Endothelial cell (in vitro differentiated cells): ENCODE measurements around the gene DNAH6. TPM values are rescaled to one million over a fixed set of nuclear protein-coding genes. Genes with fewer than 3 reads are reported as not detected.

Experiments
- DNase-seq: peaks from one replicate; pipeline ENCODE4 v3.0.0; 2021; ENCODE audit warnings: low spot score
- H3K27ac Mint-ChIP-seq: one replicate; pipeline ENCODE4 v1.8.0; 2021; ENCODE audit warnings: mixed read lengths, inconsistent platforms; ENCODE audit not compliant: unreplicated experiment
- H3K27me3 Mint-ChIP-seq: one replicate; pipeline ENCODE4 v1.8.0; 2021; ENCODE audit warnings: mild to moderate bottlenecking, moderate library complexity, mixed read lengths, inconsistent platforms; ENCODE audit not compliant: unreplicated experiment
- H3K36me3 Mint-ChIP-seq: one replicate; pipeline ENCODE4 v1.8.0; 2021; ENCODE audit warnings: mild to moderate bottlenecking, low read depth, mixed read lengths, inconsistent platforms; ENCODE audit not compliant: unreplicated experiment
- H3K4me1 Mint-ChIP-seq: one replicate; pipeline ENCODE4 v1.8.0; 2021; ENCODE audit warnings: mild to moderate bottlenecking, mixed read lengths, inconsistent platforms; ENCODE audit not compliant: unreplicated experiment
- H3K4me3 Mint-ChIP-seq: one replicate; pipeline ENCODE4 v1.8.0; 2021; ENCODE audit warnings: mild to moderate bottlenecking, mixed read lengths, inconsistent platforms; ENCODE audit not compliant: unreplicated experiment
- H3K9me3 Mint-ChIP-seq: one replicate; pipeline ENCODE4 v1.8.0; 2021; ENCODE audit warnings: mixed read lengths, inconsistent platforms; ENCODE audit not compliant: unreplicated experiment
- total RNA-seq: library from RNA; stranded (reverse); fragmentation: NEBNext Ultra II Directional; extraction: Animal tissue kit (Norgen Biotek cat#: 25700); gene quantifications from one replicate; pipeline ENCODE4 v1.2.1, GENCODE V29; 2021; ENCODE audit not compliant: unreplicated experiment
- TF ChIP-seq, protein P1 (sequence below): fragments of 200-600 bp; sonication (generic); IDR thresholded peaks from one replicate; pipeline ENCODE4 v1.5.0; 2021; ENCODE audit warnings: antibody characterized with exemption; ENCODE audit not compliant: unreplicated experiment

Gene DNAH6
- total RNA-seq, 1 donor from 2014 or later: 7.8 TPM

GRCh38 chr2:84811839-84812431 lies 295.6 kb downstream of the DNAH6 start:
- H3K27me3 Mint-ChIP-seq: no peaks in the 10 kb centered on the region
- TF ChIP-seq, protein P1, sequence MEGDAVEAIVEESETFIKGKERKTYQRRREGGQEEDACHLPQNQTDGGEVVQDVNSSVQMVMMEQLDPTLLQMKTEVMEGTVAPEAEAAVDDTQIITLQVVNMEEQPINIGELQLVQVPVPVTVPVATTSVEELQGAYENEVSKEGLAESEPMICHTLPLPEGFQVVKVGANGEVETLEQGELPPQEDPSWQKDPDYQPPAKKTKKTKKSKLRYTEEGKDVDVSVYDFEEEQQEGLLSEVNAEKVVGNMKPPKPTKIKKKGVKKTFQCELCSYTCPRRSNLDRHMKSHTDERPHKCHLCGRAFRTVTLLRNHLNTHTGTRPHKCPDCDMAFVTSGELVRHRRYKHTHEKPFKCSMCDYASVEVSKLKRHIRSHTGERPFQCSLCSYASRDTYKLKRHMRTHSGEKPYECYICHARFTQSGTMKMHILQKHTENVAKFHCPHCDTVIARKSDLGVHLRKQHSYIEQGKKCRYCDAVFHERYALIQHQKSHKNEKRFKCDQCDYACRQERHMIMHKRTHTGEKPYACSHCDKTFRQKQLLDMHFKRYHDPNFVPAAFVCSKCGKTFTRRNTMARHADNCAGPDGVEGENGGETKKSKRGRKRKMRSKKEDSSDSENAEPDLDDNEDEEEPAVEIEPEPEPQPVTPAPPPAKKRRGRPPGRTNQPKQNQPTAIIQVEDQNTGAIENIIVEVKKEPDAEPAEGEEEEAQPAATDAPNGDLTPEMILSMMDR: no peak
- no peaks in the 10 kb centered on the region for H3K36me3 Mint-ChIP-seq
- H3K27ac Mint-ChIP-seq: no peak overlapping the region
- no peak for DNase-seq
- H3K9me3 Mint-ChIP-seq: no peaks in the 10 kb centered on the region
- no peak overlapping the region for H3K4me3 Mint-ChIP-seq
- no peaks in the 10 kb centered on the region for H3K4me1 Mint-ChIP-seq

- no peak for DNase-seq
- Mint-ChIP-seq H3K36me3 (no peaks in the 10 kb centered on the region), H3K4me1 (no peaks in the 10 kb centered on the region), H3K9me3 (no peaks in the 10 kb centered on the region), H3K27ac (no peak overlapping the region), H3K27me3 (no peaks in the 10 kb centered on the region), H3K4me3 (no peak overlapping the region)
- TF ChIP-seq, protein P1: no peak
Measured at GRCh38 chr2:84815146-84815545, 298.8 kb downstream of the DNAH6 start.

GRCh38 chr2:84816426-84817026 lies 300.2 kb downstream of the DNAH6 start:
- TF ChIP-seq, protein P1: no peak
- no peaks in the 10 kb centered on the region for H3K9me3 Mint-ChIP-seq
- no peak overlapping the region for H3K4me3 Mint-ChIP-seq
- H3K27me3 Mint-ChIP-seq: no peaks in the 10 kb centered on the region
- no peak for DNase-seq
- no peaks in the 10 kb centered on the region for H3K36me3 Mint-ChIP-seq
- no peaks in the 10 kb centered on the region for H3K4me1 Mint-ChIP-seq
- H3K27ac Mint-ChIP-seq: no peak overlapping the region

DNA sequence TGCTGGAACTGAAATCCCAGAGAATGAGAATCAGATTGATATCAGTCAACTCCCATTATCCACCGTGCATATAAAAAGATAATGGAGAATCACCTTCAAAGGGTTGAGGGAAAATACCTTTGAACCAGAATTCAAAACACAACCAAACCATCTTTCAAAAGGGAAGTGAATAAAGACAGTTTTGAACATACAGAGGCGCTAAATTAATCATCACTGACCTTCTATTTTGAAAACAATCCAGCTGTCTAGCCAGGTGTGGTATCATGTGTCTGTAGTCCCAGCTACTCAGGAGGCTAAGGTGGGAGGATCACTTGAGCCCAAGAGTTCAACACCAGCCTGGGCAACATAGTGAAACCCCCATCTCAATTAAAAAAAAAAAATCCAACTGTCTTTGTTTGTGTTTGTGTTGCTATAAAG lies 300.9 kb downstream of the DNAH6 start:
- Mint-ChIP-seq H3K9me3 (no peaks in the 10 kb centered on the region), H3K36me3 (no peaks in the 10 kb centered on the region), H3K27me3 (no peaks in the 10 kb centered on the region), H3K4me3 (no peak overlapping the region), H3K27ac (no peak overlapping the region), H3K4me1 (no peaks in the 10 kb centered on the region)
- TF ChIP-seq, protein P1: no peak
- DNase-seq: no peak

GRCh38 chr2:84821806-84822205 lies 305.5 kb downstream of the DNAH6 start:
- H3K27me3 Mint-ChIP-seq: peaks cover 1% of the 10 kb centered on the region
- no peaks in the 10 kb centered on the region for H3K9me3 Mint-ChIP-seq
- TF ChIP-seq, protein P1: no peak
- H3K4me3 Mint-ChIP-seq: no peak overlapping the region
- no peaks in the 10 kb centered on the region for H3K4me1 Mint-ChIP-seq
- H3K36me3 Mint-ChIP-seq: no peaks in the 10 kb centered on the region
- H3K27ac Mint-ChIP-seq: no peak overlapping the region
- DNase-seq: no peak
